Measurements from ENCODE around the gene ZFYVE28. TPM values are rescaled to one million over a fixed set of nuclear protein-coding genes. Genes with fewer than 3 reads are reported as not detected.

ZFYVE28 gene
- total and polyA plus RNA-seq, 10 of the 15 experiments (the other 5 are each of a cell fraction or from before 2014, with no cell fraction given) = 0.06 to 1.9 (median 0.22) TPM; not detected in 1

DNA sequence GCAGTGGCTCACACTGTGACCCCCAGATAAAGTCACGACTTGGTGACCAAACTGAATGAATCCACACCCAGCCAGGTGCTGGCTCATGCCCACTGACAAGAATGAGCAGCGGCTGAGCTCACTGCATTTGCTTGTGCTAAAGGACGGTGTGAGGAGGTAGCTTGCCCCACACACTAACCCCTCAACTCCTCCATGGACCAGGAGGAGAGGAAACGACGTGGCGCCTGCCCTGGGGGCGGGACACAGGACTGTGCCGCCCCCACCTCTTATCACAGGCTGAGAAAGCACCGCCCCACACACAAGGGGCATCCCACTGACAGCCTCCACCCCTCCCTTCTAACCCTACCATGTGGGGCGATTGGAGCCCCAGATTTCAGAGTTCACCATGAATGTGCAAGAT lies 43.0 kb downstream of the ZFYVE28 start:
- Histone ChIP-seq H3K4me3 (no peak overlapping the region), H3K27me3 (replicated peaks in 1 of 2; ENCODE audit: control insufficient read depth in 2 of 2, insufficient read depth in 2 of 2, low read length in 1 of 2) (no peaks in the 10 kb centered on the region), H3K4me2 (ENCODE audit: control insufficient read depth, insufficient read depth) (no peak overlapping the region), H2AFZ (ENCODE audit: control insufficient read depth, low read depth, low read length) (no peak overlapping the region), H3K9me3 (replicated peaks; ENCODE audit: control insufficient read depth, insufficient read depth, low read length) (peaks cover 1% of the 10 kb centered on the region; the same call in 1 of the 3 replicates), H3K36me3 (ENCODE audit: control insufficient read depth in 2 of 2, insufficient read depth in 2 of 2, low read length in 1 of 2) (no peaks in the 10 kb centered on the region), H3K9ac (ENCODE audit: control insufficient read depth, insufficient read depth, low read length) (no peak overlapping the region), H3K4me1 (ENCODE audit: control insufficient read depth, insufficient read depth, low read length) (no peaks in the 10 kb centered on the region), H4K20me1 (ENCODE audit: control insufficient read depth, insufficient read depth) (no peaks in the 10 kb centered on the region), H3K27ac (ENCODE audit: control insufficient read depth, insufficient read depth) (no peak overlapping the region), H3K79me2 (ENCODE audit: control insufficient read depth, insufficient read depth, low read length) (no peaks in the 10 kb centered on the region)
- 62% methylated on average over 10 of the region's 10 CpGs for WGBS (ENCODE audit: insufficient coverage, insufficient replicate concordance, low lambda C conversion rate, missing lambda C conversion rate)
- intact Hi-C loops (cut with micrococcal nuclease; ENCODE audit: unreplicated experiment) = no loop called here
- FAIRE-seq = no peak
- ChIA-PET CTCF (no interaction called here), RAD21 (ENCODE audit: unreplicated experiment) (no interaction called here), SMC1A (ENCODE audit: uncharacterized antibody, unreplicated experiment) (no interaction called here), POLR2A (no interaction called here)
- no peak for ATAC-seq
- no TSS peak for BruUV-seq (replicated peaks)
- TF ChIP-seq TARDBP (IDR thresholded peaks at IDR 0.05; ENCODE audit: borderline replicate concordance) = no peak
- TF ChIP-seq, protein P1, sequence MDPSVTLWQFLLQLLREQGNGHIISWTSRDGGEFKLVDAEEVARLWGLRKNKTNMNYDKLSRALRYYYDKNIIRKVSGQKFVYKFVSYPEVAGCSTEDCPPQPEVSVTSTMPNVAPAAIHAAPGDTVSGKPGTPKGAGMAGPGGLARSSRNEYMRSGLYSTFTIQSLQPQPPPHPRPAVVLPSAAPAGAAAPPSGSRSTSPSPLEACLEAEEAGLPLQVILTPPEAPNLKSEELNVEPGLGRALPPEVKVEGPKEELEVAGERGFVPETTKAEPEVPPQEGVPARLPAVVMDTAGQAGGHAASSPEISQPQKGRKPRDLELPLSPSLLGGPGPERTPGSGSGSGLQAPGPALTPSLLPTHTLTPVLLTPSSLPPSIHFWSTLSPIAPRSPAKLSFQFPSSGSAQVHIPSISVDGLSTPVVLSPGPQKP (IDR thresholded peaks at IDR 0.05; ENCODE audit: low read depth, low read length) = no peak
- TF ChIP-seq, protein P2, sequence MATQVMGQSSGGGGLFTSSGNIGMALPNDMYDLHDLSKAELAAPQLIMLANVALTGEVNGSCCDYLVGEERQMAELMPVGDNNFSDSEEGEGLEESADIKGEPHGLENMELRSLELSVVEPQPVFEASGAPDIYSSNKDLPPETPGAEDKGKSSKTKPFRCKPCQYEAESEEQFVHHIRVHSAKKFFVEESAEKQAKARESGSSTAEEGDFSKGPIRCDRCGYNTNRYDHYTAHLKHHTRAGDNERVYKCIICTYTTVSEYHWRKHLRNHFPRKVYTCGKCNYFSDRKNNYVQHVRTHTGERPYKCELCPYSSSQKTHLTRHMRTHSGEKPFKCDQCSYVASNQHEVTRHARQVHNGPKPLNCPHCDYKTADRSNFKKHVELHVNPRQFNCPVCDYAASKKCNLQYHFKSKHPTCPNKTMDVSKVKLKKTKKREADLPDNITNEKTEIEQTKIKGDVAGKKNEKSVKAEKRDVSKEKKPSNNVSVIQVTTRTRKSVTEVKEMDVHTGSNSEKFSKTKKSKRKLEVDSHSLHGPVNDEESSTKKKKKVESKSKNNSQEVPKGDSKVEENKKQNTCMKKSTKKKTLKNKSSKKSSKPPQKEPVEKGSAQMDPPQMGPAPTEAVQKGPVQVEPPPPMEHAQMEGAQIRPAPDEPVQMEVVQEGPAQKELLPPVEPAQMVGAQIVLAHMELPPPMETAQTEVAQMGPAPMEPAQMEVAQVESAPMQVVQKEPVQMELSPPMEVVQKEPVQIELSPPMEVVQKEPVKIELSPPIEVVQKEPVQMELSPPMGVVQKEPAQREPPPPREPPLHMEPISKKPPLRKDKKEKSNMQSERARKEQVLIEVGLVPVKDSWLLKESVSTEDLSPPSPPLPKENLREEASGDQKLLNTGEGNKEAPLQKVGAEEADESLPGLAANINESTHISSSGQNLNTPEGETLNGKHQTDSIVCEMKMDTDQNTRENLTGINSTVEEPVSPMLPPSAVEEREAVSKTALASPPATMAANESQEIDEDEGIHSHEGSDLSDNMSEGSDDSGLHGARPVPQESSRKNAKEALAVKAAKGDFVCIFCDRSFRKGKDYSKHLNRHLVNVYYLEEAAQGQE (IDR thresholded peaks at IDR 0.05; ENCODE audit: low read depth, low read length) = no peak
- no peak for TF ChIP-seq EED (IDR thresholded peaks at IDR 0.05; ENCODE audit: low read depth)
- TF ChIP-seq CEBPB (IDR thresholded peaks at IDR 0.05; ENCODE audit: borderline replicate concordance in 1 of 2, low read depth in 2 of 2, low read length in 2 of 2) = no peak
- no peak for TF ChIP-seq TBL1XR1 (IDR thresholded peaks at IDR 0.05; ENCODE audit: low read depth, low read length)
- TF ChIP-seq STAT1 (conservative IDR thresholded peaks at IDR 0.05) = no peak
- no peak for TF ChIP-seq LARP7 (IDR thresholded peaks at IDR 0.05)
- TF ChIP-seq EGR1 (IDR thresholded peaks at IDR 0.05; ENCODE audit: borderline replicate concordance in 1 of 2, low read depth in 2 of 2, low read length in 2 of 2) = no peak
- no peak for TF ChIP-seq MXI1 (IDR thresholded peaks at IDR 0.05; ENCODE audit: low read depth, low read length)
- no peak for TF ChIP-seq CBFB (IDR thresholded peaks at IDR 0.05; ENCODE audit: low read depth)
- TF ChIP-seq YY1 (IDR thresholded peaks at IDR 0.05; ENCODE audit: low read depth, low read length) = no peak
- TF ChIP-seq JUNB (IDR thresholded peaks at IDR 0.05) = no peak
- no peak for TF ChIP-seq RB1 (IDR thresholded peaks at IDR 0.05; ENCODE audit: borderline replicate concordance)
- TF ChIP-seq HDAC6 (IDR thresholded peaks at IDR 0.05; ENCODE audit: unreplicated experiment) = no peak
- no peak for TF ChIP-seq SMARCA5 (IDR thresholded peaks at IDR 0.05)
- TF ChIP-seq ZNF687 (IDR thresholded peaks at IDR 0.05) = no peak
- no peak for TF ChIP-seq CHD4 (IDR thresholded peaks at IDR 0.05)
- no peak for TF ChIP-seq RUNX3 (IDR thresholded peaks at IDR 0.05; ENCODE audit: low read length)
- no peak for DNase-seq (ENCODE audit: low read depth, low spot score)
- in situ Hi-C loops (cut with MboI) = no loop called here

Data from GM12878 (cell line).